Activated CD8-positive, alpha-beta T cell treated with anti-CD3 and anti-CD28 coated beads for 36 hours (primary cell): ENCODE data around the gene CDC14A. TPM values are rescaled to one million over a fixed set of nuclear protein-coding genes. Genes with fewer than 3 reads are reported as not detected.
"Not testable (repeated sequence)": the region's sequence is repeated elsewhere in the genome, so short reads cannot be mapped to it uniquely, and the experiment has no call there.

Experiments
- ATAC-seq: fragments of 200-7000 bp; cut with Tn5 transposase; one replicate; pipeline ENCODE4 v1.10.0; 2021; ENCODE audit warnings: mild to moderate bottlenecking, moderate library complexity
- CTCF ChIA-PET: fragments of 350-600 bp; sonication (Branson Sonifier 250); formaldehyde crosslinking; loops from one replicate; lab custom pipeline; 2021; ENCODE audit warnings: antibody characterized with exemption; lab: Charles Lee
- POLR2A ChIA-PET: fragments of 350-600 bp; sonication (Branson Sonifier 250); formaldehyde crosslinking; loops from one replicate; lab custom pipeline; 2021; ENCODE audit warnings: antibody characterized with exemption; lab: Charles Lee
- DNase-seq: peaks from one replicate; pipeline ENCODE4 v3.0.0-alpha.2; 2020
- H3K27ac Mint-ChIP-seq: one replicate; pipeline ENCODE4 v1.8.0; 2021; ENCODE audit warnings: mild to moderate bottlenecking, mixed read lengths
- H3K27me3 Mint-ChIP-seq: one replicate; pipeline ENCODE4 v1.8.0; 2021; ENCODE audit warnings: mixed read lengths
- H3K36me3 Mint-ChIP-seq: one replicate; pipeline ENCODE4 v1.8.0; 2021; ENCODE audit warnings: low read depth, mixed read lengths
- H3K4me1 Mint-ChIP-seq: one replicate; pipeline ENCODE4 v1.8.0; 2021; ENCODE audit warnings: low read depth, mixed read lengths
- H3K4me3 Mint-ChIP-seq: one replicate; pipeline ENCODE4 v1.8.0; 2021; ENCODE audit warnings: mild to moderate bottlenecking, moderate library complexity, mixed read lengths
- H3K9me3 Mint-ChIP-seq: one replicate; pipeline ENCODE4 v1.8.0; 2021; ENCODE audit warnings: mixed read lengths
- CTCF ChIP-seq: fragments of 200-600 bp; IDR thresholded peaks from one replicate; pipeline ENCODE4 v1.8.0; 2022; ENCODE audit warnings: antibody characterized with exemption, mild to moderate bottlenecking
- intact Hi-C: fragments of 100-400 bp; cut with micrococcal nuclease; formaldehyde crosslinking; loops from one replicate; pipeline ENCODE4 v1.10.0; 2022
- total RNA-seq, 2 experiments: library from RNA; stranded (reverse); gene quantifications; one replicate each; pipeline ENCODE4 v1.2.3, GENCODE V29; 2021

CDC14A gene
- total RNA-seq, 2 experiments from 2014 or later: 14.3 to 17.2 TPM

- ATAC-seq: no peak
- no peak overlapping the region for H3K4me3 Mint-ChIP-seq
- intact Hi-C loops: no loop called here
- no peaks in the 10 kb centered on the region for H3K9me3 Mint-ChIP-seq
- POLR2A ChIA-PET: no interaction called here
- no peak overlapping the region for H3K27ac Mint-ChIP-seq
- H3K36me3 Mint-ChIP-seq: no peaks in the 10 kb centered on the region
- DNase-seq: no peak
- CTCF ChIA-PET: no interaction called here
- no peaks in the 10 kb centered on the region for H3K4me1 Mint-ChIP-seq
- no peak for TF ChIP-seq CTCF
- H3K27me3 Mint-ChIP-seq: peaks cover 1% of the 10 kb centered on the region
These were observed 20.0 kb upstream of the CDC14A start for GRCh38 chr1:100332331-100332730.

GRCh38 chr1:100335436-100335835 lies 16.9 kb upstream of the CDC14A start:
- TF ChIP-seq CTCF: no peak
- no peaks in the 10 kb centered on the region for H3K9me3 Mint-ChIP-seq
- H3K27me3 Mint-ChIP-seq: peaks cover 1% of the 10 kb centered on the region
- ChIA-PET CTCF (no interaction called here), POLR2A (no interaction called here)
- H3K4me1 Mint-ChIP-seq: no peaks in the 10 kb centered on the region
- DNase-seq (no peak), ATAC-seq (no peak)
- intact Hi-C loops: no loop called here
- H3K36me3 Mint-ChIP-seq: no peaks in the 10 kb centered on the region
- H3K27ac Mint-ChIP-seq: no peak overlapping the region
- H3K4me3 Mint-ChIP-seq: no peak overlapping the region

GRCh38 chr1:100337878-100338277 lies 14.4 kb upstream of the CDC14A start:
- H3K4me3 Mint-ChIP-seq, ATAC-seq, H3K36me3 Mint-ChIP-seq, H3K9me3 Mint-ChIP-seq, H3K27me3 Mint-ChIP-seq, POLR2A ChIA-PET, H3K27ac Mint-ChIP-seq, H3K4me1 Mint-ChIP-seq, intact Hi-C loops, DNase-seq: not testable (repeated sequence)
- CTCF ChIA-PET: interaction anchor here (0.6 kb wide), 1 partner anchor 217 kb away, joined by 3 read pairs; no protein-coding TSS in a partner anchor

- H3K9me3 Mint-ChIP-seq, ATAC-seq, H3K36me3 Mint-ChIP-seq, intact Hi-C loops, H3K4me3 Mint-ChIP-seq, CTCF ChIA-PET, POLR2A ChIA-PET, H3K4me1 Mint-ChIP-seq, H3K27ac Mint-ChIP-seq, H3K27me3 Mint-ChIP-seq, DNase-seq: not testable (repeated sequence)
These were observed 12.6 kb upstream of the CDC14A start for GRCh38 chr1:100339735-100340134.

- no peak for TF ChIP-seq CTCF
These were observed 11.8 kb upstream of the CDC14A start for GRCh38 chr1:100340494-100340893.

GRCh38 chr1:100342348-100342747 lies 10.0 kb upstream of the CDC14A start:
- TF ChIP-seq CTCF: no peak
- H3K27ac Mint-ChIP-seq: no peak overlapping the region
- ChIA-PET POLR2A (interaction anchor here (1.1 kb wide), 1 partner anchor 75 kb away, joined by 3 read pairs; no protein-coding TSS in a partner anchor), CTCF (interaction anchor here (1.1 kb wide), 1 partner anchor 113 kb away, joined by 3 read pairs; no protein-coding TSS in a partner anchor)
- intact Hi-C loops: no loop called here
- H3K4me3 Mint-ChIP-seq: no peak overlapping the region
- no peaks in the 10 kb centered on the region for H3K9me3 Mint-ChIP-seq
- H3K27me3 Mint-ChIP-seq: no peaks in the 10 kb centered on the region
- H3K36me3 Mint-ChIP-seq: no peaks in the 10 kb centered on the region
- ATAC-seq (no peak), DNase-seq (no peak)
- no peaks in the 10 kb centered on the region for H3K4me1 Mint-ChIP-seq

More at GRCh38 chr1:100340494-100340893, 11.8 kb upstream of the CDC14A start:
- DNase-seq: no peak
- CTCF ChIA-PET: no interaction called here
- no peaks in the 10 kb centered on the region for H3K4me1 Mint-ChIP-seq
- no peak overlapping the region for H3K27ac Mint-ChIP-seq
- no peaks in the 10 kb centered on the region for H3K9me3 Mint-ChIP-seq
- intact Hi-C loops: no loop called here
- no peak for ATAC-seq
- peaks cover 1% of the 10 kb centered on the region for H3K27me3 Mint-ChIP-seq
- no peak overlapping the region for H3K4me3 Mint-ChIP-seq
- no peaks in the 10 kb centered on the region for H3K36me3 Mint-ChIP-seq
- POLR2A ChIA-PET: no interaction called here
